ENCODE measurements around the gene RALGAPB.

DNA sequence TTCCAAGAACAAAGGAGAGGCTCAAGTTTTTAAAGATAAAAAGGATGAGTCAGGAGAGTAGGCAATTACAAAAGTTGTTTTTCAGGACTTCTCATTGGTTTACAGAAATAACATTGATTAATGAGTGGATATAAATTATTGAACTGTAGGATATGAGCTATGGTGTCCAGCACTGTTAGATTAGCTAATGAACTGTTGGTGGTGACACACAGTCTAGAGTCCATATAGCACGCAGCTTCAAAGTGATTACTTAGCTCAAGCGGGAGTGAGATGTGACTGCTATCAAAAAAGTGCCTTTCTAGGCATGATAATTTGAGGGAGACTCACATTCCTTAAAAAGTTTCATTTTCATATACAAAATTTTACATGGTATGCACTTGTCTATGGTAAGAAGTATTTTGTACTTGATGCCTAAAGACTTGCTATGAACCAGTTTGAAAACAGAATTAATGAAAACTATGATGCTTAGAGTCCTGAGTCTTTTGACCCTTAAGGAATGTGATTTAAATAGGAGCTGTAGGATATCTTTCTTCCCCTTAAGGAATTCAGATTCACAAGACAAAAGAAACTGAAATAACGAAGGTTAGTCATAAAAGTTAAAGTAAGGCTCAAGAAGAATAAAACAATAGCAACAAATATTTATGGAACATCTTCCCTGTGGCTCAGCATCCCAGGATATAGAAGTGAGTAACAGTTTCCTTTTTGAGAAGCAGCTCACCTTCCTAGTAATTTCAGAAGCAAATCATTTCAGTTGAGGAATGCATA is 86.1 kb downstream of the RALGAPB start:
- TF ChIP-seq, protein P1, sequence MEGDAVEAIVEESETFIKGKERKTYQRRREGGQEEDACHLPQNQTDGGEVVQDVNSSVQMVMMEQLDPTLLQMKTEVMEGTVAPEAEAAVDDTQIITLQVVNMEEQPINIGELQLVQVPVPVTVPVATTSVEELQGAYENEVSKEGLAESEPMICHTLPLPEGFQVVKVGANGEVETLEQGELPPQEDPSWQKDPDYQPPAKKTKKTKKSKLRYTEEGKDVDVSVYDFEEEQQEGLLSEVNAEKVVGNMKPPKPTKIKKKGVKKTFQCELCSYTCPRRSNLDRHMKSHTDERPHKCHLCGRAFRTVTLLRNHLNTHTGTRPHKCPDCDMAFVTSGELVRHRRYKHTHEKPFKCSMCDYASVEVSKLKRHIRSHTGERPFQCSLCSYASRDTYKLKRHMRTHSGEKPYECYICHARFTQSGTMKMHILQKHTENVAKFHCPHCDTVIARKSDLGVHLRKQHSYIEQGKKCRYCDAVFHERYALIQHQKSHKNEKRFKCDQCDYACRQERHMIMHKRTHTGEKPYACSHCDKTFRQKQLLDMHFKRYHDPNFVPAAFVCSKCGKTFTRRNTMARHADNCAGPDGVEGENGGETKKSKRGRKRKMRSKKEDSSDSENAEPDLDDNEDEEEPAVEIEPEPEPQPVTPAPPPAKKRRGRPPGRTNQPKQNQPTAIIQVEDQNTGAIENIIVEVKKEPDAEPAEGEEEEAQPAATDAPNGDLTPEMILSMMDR (conservative IDR thresholded peaks at IDR 0.05; ENCODE audit: low read depth, low read length): no peak
- TF ChIP-seq EZH2 (IDR thresholded peaks at IDR 0.05; ENCODE audit: low read length, unreplicated experiment) (no peak), EZH2phosphoT487 (IDR thresholded peaks at IDR 0.05; ENCODE audit: borderline replicate concordance, low read length) (no peak)
